Esophagus (tissue), 2 donors: ENCODE data around the gene EPHB1. TPM values are rescaled to one million over a fixed set of nuclear protein-coding genes. Genes with fewer than 3 reads are reported as not detected.

Source experiments
- H3K27ac ChIP-seq, 2 donors: one replicate each; pipeline ENCODE4 v1.5.1; 2013; ENCODE audit warnings: low read depth in 2 of 2, mild to moderate bottlenecking in 2 of 2, inconsistent platforms in 1 of 2, low read length in 1 of 2, moderate library complexity in 1 of 2
- H3K27me3 ChIP-seq, 2 donors: one replicate each; pipeline ENCODE4 v1.6.1; 2013; ENCODE audit warnings: low read length in 2 of 2, control low read depth in 1 of 2, mild to moderate bottlenecking in 1 of 2; ENCODE audit not compliant: insufficient read depth in 2 of 2, control insufficient read depth in 1 of 2
- H3K36me3 ChIP-seq, 2 donors: one replicate each; pipeline ENCODE4 v1.6.1; 2013; ENCODE audit warnings: low read length in 1 of 2; ENCODE audit not compliant: control insufficient read depth in 2 of 2, insufficient read depth in 2 of 2
- H3K4me1 ChIP-seq, 2 donors: one replicate each; pipeline ENCODE4 v1.6.1; 2013; ENCODE audit warnings: low read length in 1 of 2; ENCODE audit not compliant: control insufficient read depth in 2 of 2, insufficient read depth in 2 of 2
- H3K4me3 ChIP-seq, 2 donors: one replicate each; pipeline ENCODE4 v1.5.1; 2013; ENCODE audit warnings: low read length in 2 of 2, mild to moderate bottlenecking in 2 of 2, low read depth in 1 of 2, moderate library complexity in 1 of 2
- H3K9me3 ChIP-seq, 2 donors: one replicate each; pipeline ENCODE4 v1.6.1; 2013; ENCODE audit warnings: mild to moderate bottlenecking in 2 of 2, low read depth in 1 of 2, low read length in 1 of 2, moderate library complexity in 1 of 2; ENCODE audit not compliant: control insufficient read depth in 2 of 2, insufficient read depth in 1 of 2
- WGBS, 2 donors: extraction: QIAGEN DNeasy Blood & Tissue Kit; methylation state at CpG; one replicate each; pipeline ENCODE4 v1.1.7; 2013; 5-methylcytosine and 5-hydroxymethylcytosine counted together
- polyA plus RNA-seq, 2 donors: library from polyadenylated mRNA; stranded (reverse); fragments of 200-250 nt; gene quantifications; one replicate each; pipeline ENCODE4 v1.2.3, GENCODE V29; 2013
- donor health status: healthy with polysubstance abuse.
- donor health status: Bipolar disorder and iron deficiency.

The EPHB1 gene
- polyA plus RNA-seq, 2 donors, result 0.04 to 0.38 TPM

DNA sequence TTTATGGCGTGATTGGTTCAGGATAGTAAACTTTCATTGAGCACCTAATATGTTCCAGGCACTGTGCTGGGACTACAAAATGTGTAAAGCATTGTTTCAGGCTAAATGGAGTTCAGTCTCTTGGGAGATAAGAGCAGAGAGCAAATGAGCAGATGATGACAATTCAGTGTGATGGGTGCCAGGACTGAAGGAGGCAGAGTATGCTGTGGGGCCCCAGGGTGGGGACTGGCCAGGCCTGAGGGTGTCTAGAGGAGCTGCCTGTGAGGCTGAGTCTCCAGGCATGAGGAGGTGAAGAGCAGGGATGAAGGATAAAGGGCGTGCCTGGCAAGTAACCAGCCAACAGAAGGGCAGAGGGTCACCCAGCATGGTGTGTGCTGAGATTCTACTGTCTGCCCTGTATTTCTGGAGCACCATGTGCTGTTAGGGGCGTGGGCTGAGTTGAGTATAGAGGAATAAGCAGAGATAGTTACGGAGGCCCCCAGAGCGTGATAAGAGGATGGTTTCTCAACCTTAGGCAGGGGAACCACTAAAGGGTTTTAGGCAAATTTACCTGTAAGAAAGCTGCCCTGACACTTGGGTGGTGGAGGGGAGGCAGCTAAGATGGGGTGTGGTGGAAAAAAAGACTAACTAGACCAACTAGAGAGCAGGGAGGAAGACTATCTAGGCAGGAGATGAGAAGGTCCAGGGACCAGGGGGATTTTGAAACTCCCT, 38.5 kb downstream of the EPHB1 start:
- Histone ChIP-seq H3K36me3 (no peaks in the 10 kb centered on the region), H3K4me1 (no peaks in the 10 kb centered on the region), H3K9me3 (no peaks in the 10 kb centered on the region), H3K27me3 (no peaks in the 10 kb centered on the region), H3K4me3 (no peak overlapping the region), H3K27ac (no peak overlapping the region)
- 65 to 81% methylated on average over 5 of the region's 5 CpGs for WGBS, 2 donors

DNA sequence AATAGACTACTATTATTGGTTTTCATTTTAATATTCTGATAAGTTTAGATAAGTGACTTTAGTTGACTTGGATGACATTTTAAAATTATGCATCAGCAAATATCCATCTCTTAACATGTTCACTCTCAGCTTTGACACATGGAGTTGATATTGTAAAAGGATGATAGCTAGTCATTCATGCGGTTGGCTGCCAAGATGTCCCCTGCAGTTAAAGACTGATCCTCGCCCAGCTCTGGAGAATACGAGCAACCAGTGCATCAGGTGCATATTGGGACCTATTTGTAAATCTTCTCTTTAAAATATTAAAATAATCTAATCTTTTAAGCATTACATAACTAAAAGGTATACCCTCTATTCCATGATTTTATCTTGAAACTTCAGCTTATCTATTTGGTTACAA, 41.9 kb downstream of the EPHB1 start:
- H3K27ac ChIP-seq, result no peak overlapping the region
- 77 to 81% methylated on average over 3 of the region's 3 CpGs for WGBS, 2 donors
- no peak overlapping the region for H3K4me3 ChIP-seq
- H3K27me3 ChIP-seq, result no peaks in the 10 kb centered on the region
- no peaks in the 10 kb centered on the region for H3K36me3 ChIP-seq
- no peaks in the 10 kb centered on the region for H3K4me1 ChIP-seq
- H3K9me3 ChIP-seq, result peaks cover 0 to 4% of the 10 kb centered on the region in 2 donors

DNA sequence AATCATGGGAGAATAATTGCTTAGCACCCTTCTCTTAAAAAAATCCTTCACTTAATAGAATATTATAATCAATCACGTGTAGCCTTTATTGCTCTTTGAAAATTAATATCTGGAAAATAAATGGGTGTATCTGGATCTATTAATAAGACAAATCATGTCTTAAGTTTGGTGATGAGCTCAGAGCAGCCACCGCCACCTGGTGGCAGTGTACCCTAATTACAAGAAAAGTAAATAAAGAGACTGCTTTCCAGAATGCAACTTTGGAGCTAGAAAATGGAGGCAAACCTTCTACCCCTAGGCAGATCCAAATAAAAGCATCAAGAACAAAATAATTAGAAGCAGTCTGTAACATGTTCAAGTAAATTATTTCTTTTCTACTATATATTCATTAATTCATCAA, 43.5 kb downstream of the EPHB1 start:
- peaks cover 0 to 4% of the 10 kb centered on the region in 2 donors for H3K9me3 ChIP-seq
- no peak overlapping the region for H3K27ac ChIP-seq
- WGBS, 2 donors, result 49 to 58% methylated on average over 2 of the region's 2 CpGs
- H3K36me3 ChIP-seq, result no peaks in the 10 kb centered on the region
- no peaks in the 10 kb centered on the region for H3K4me1 ChIP-seq
- H3K27me3 ChIP-seq, result no peaks in the 10 kb centered on the region
- no peak overlapping the region for H3K4me3 ChIP-seq

DNA sequence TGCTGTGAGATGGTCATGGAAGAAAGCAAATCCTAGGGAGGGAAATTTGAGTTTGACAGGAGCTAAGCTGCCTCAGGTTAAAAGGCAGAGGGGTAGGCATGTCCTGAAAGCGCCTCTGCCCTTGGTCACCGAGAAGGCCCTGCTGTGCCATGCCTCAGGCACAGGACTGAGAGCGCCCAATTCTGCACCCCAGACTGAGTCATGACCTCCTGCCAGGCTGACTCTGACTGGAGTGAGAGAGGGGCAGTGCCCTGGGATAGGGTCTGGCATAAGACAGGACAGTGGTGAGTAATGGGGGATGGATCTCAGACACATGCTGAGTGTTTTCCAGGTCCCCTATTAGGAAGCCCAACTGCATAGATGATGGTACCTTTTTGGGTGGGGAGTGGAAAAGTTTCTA, 44.4 kb downstream of the EPHB1 start:
- Histone ChIP-seq H3K27me3 (no peaks in the 10 kb centered on the region), H3K4me1 (no peaks in the 10 kb centered on the region), H3K4me3 (no peak overlapping the region), H3K27ac (no peak overlapping the region), H3K36me3 (no peaks in the 10 kb centered on the region), H3K9me3 (peaks cover 0 to 4% of the 10 kb centered on the region in 2 donors)
- WGBS, 2 donors, result 93 to 96% methylated on average over 3 of the region's 3 CpGs

DNA sequence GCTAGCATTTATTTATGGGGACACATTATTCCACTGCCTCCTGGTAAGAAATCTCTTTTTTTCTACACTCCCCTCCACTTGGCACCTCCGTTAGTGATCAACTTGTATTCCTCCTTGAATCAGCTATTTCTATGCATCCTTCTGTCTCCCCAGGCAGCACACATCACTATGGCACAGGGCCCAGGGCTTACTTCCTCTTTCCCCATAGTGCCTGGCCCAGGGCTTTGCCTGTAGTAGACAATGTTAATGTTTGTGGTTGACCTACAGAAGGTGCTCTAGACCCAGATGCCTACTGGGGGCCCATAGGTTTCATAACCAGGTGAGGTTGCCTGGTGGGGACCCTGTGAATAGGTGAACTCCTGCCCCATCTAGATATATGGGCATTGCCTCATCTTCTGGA, 44.9 kb downstream of the EPHB1 start:
- H3K27me3 ChIP-seq, result no peaks in the 10 kb centered on the region
- H3K9me3 ChIP-seq, result peaks cover 0 to 4% of the 10 kb centered on the region in 2 donors
- H3K4me1 ChIP-seq, result no peaks in the 10 kb centered on the region
- H3K4me3 ChIP-seq, result no peak overlapping the region
- no peaks in the 10 kb centered on the region for H3K36me3 ChIP-seq
- 43 to 69% methylated on average over 1 of the region's 1 CpG for WGBS, 2 donors
- H3K27ac ChIP-seq, result no peak overlapping the region

DNA sequence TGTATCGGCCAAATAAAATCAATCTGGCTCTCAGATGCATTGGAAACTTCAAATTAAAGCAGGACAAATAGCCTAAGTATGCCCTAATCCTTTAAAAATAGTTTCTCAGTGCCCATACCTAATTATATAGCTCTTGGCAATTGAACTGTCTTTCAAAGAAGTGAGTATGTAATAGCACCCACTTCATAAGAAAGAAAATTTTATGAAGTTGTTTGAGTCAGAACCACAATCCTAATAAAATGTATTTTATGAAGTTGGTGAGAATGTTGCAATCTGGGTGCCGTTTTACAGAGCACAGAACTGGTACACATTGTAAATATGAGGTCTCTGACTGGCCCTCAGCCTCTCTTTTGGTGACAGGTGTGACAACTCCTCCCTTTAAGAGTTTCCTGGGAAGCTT, 45.4 kb downstream of the EPHB1 start:
- no peaks in the 10 kb centered on the region for H3K4me1 ChIP-seq

DNA sequence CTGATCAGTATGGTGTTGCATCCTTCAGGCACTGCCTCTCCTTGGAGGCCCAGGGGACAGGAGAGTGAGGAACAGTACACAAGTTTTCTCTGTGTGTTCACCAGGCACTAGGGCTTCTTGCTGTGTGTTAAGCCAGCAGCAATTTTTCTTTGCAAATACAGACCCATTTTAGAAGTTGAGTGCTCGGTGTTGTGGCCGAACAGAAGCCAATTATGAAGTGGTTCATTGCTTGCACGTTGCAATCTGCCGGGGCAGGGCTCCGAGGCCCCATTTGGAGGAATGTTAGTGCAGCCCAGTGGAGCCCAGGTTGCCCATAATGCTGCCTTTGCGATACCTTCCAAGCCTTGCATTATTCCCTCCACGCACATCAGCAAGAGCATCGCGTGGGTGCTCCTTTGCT, 51.0 kb downstream of the EPHB1 start:
- H3K4me1 ChIP-seq, result peaks cover 0 to 2% of the 10 kb centered on the region in 2 donors
- 89 to 92% methylated on average over 9 of the region's 9 CpGs for WGBS, 2 donors
- peaks cover 2% of the 10 kb centered on the region in 2 donors for H3K9me3 ChIP-seq
- H3K36me3 ChIP-seq, result no peaks in the 10 kb centered on the region
- H3K4me3 ChIP-seq, result no peak overlapping the region
- no peak overlapping the region for H3K27ac ChIP-seq
- H3K27me3 ChIP-seq, result no peaks in the 10 kb centered on the region

More for the DNA sequence above, 45.4 kb downstream of the EPHB1 start:
- Histone ChIP-seq H3K27ac (no peak overlapping the region), H3K27me3 (no peaks in the 10 kb centered on the region), H3K4me3 (no peak overlapping the region), H3K36me3 (no peaks in the 10 kb centered on the region), H3K9me3 (peaks cover 2 to 4% of the 10 kb centered on the region in 2 donors)
- 68 to 76% methylated on average over 2 of the region's 2 CpGs for WGBS, 2 donors

DNA sequence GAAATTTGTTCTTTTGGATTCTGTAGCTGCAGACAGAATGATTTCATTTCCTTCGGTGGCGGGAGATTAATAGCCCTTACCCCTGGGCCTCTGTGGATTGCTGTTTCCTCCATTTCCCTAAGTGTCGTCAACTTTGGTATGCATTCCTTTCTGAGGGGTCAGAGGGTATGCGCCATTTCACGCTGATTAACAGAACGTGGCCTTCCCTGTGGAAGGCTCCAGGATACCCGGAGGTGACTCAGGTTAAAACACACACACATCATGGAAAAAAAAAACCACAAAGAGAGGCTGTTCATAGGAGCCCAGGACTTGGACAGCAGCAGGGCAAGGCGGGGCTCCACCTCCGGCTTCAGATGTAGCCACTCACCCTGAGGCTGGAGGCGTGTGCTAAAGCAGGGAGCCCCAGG, 51.9 kb downstream of the EPHB1 start:
- no peak overlapping the region for H3K27ac ChIP-seq
- no peak overlapping the region for H3K4me3 ChIP-seq
- 24 to 28% methylated on average over 10 of the region's 10 CpGs for WGBS, 2 donors
- no peaks in the 10 kb centered on the region for H3K36me3 ChIP-seq
- peaks cover 0 to 2% of the 10 kb centered on the region in 2 donors for H3K4me1 ChIP-seq
- H3K9me3 ChIP-seq, result peaks cover 0 to 2% of the 10 kb centered on the region in 2 donors
- H3K27me3 ChIP-seq, result no peaks in the 10 kb centered on the region

DNA sequence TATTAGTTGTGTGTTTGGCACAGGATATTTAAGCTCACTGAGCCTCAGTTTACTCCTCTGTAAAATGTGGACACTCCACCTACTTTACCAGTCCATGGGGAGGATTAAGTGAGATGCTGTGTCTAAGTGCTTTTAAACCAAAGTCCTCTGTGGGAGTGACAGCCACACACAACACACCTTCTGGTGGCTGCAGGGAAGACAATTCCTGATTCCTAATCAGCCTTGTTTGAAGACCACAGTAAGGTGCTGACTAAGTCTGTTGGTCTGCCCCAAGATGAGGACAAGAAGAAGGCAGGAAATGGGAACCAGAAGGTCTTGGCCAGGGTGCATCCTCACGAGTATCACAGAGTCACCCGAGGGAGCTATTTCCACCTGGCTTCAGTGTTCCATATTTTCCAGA, 52.3 kb downstream of the EPHB1 start:
- Histone ChIP-seq H3K27me3 (no peaks in the 10 kb centered on the region), H3K4me3 (no peak overlapping the region), H3K4me1 (peaks cover 0 to 2% of the 10 kb centered on the region in 2 donors), H3K27ac (no peak overlapping the region), H3K36me3 (no peaks in the 10 kb centered on the region), H3K9me3 (peaks cover 0 to 2% of the 10 kb centered on the region in 2 donors)
- WGBS, 2 donors, result 66 to 68% methylated on average over 2 of the region's 2 CpGs

DNA sequence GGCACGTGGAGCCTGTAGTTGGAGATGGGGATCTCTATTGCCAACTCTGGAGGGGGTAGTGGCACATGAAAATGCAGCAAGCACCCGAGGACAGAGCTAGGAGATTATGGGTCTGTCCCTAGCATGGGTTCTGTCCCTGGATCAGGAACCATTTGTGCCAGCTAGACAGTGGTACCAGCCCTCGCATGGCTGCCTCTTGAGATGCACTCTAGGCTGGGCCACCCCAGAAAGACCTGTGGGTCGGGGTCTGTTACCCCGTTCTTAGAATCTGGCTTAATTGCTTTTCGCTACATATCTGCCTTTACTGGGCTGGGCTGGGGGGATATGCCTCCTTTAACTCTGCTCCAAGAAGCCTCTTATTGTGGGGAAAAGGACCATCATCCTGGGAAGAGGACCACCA, 54.5 kb downstream of the EPHB1 start:
- no peaks in the 10 kb centered on the region for H3K36me3 ChIP-seq
- 86 to 89% methylated on average over 6 of the region's 6 CpGs for WGBS, 2 donors
- H3K9me3 ChIP-seq, result peaks cover 0 to 2% of the 10 kb centered on the region in 2 donors
- H3K4me1 ChIP-seq, result peaks cover 0 to 2% of the 10 kb centered on the region in 2 donors
- H3K27me3 ChIP-seq, result no peaks in the 10 kb centered on the region
- no peak overlapping the region for H3K4me3 ChIP-seq
- H3K27ac ChIP-seq, result no peak overlapping the region
